Measurements from ENCODE around the gene MARVELD1. TPM values are rescaled to one million over a fixed set of nuclear protein-coding genes. Genes with fewer than 3 reads are reported as not detected.
"Not testable (repeated sequence)": the region's sequence is repeated elsewhere in the genome, so short reads cannot be mapped to it uniquely, and the experiment has no call there.

MARVELD1 gene
- total and polyA plus RNA-seq, 4 donors, result 15.7 to 57.9 (median 24.1) TPM

DNA sequence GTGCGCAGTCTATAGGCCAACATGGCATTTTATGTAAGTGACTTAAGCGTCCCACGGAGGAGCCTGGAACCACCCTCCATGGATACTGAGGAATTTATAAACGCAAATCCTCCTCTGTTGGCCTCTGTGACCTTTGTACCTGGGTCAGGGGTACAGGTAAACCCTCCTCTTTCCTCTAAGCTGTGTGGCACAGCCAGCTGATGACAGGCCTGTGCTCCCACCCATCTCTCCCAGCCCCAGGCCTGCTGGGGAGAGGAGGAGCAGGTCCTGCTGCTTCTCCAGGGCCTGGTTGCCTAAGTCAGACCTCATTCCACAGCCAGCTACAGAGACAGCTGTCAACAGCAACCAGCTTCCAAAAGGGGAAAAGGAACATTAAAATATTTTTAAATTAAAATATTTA is 31.5 kb upstream of the MARVELD1 start:
- DNase-seq (no peak), ATAC-seq (ENCODE audit: insufficient read depth, low FRiP score) (no peak)
- no peak overlapping the region for H3K27ac ChIP-seq (ENCODE audit: low read depth in 1 of 2, low read length in 1 of 2)
- H3K4me1 ChIP-seq (ENCODE audit: control insufficient read depth in 5 of 5, insufficient read depth in 5 of 5, low read length in 5 of 5), result peaks cover 0 to 27% (median 7%) of the 10 kb centered on the region in 5 donors
- WGBS, 2 donors, result 90 to 95% methylated on average over 4 of the region's 4 CpGs
- H3K9me3 ChIP-seq (ENCODE audit: control insufficient read depth in 4 of 4, insufficient read depth in 3 of 4, low read length in 3 of 4), result peaks cover 0 to 1% (median 0%) of the 10 kb centered on the region in 4 donors
- no peak overlapping the region for H3K4me3 ChIP-seq
- peaks cover 5 to 21% (median 7%) of the 10 kb centered on the region in 4 donors for H3K36me3 ChIP-seq (ENCODE audit: control insufficient read depth in 4 of 4, insufficient read depth in 4 of 4, low read length in 4 of 4)
- no peak overlapping the region for H3K9ac ChIP-seq (ENCODE audit: insufficient read depth in 1 of 2, low read length in 2 of 2)
- no peaks in the 10 kb centered on the region for H3K27me3 ChIP-seq (ENCODE audit: control insufficient read depth in 3 of 3, insufficient read depth in 3 of 3, low read length in 2 of 3)
- TF ChIP-seq, protein P1, sequence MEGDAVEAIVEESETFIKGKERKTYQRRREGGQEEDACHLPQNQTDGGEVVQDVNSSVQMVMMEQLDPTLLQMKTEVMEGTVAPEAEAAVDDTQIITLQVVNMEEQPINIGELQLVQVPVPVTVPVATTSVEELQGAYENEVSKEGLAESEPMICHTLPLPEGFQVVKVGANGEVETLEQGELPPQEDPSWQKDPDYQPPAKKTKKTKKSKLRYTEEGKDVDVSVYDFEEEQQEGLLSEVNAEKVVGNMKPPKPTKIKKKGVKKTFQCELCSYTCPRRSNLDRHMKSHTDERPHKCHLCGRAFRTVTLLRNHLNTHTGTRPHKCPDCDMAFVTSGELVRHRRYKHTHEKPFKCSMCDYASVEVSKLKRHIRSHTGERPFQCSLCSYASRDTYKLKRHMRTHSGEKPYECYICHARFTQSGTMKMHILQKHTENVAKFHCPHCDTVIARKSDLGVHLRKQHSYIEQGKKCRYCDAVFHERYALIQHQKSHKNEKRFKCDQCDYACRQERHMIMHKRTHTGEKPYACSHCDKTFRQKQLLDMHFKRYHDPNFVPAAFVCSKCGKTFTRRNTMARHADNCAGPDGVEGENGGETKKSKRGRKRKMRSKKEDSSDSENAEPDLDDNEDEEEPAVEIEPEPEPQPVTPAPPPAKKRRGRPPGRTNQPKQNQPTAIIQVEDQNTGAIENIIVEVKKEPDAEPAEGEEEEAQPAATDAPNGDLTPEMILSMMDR (IDR thresholded peaks at IDR 0.05; ENCODE audit: control extremely low read depth, extremely low read depth), result no peak

DNA sequence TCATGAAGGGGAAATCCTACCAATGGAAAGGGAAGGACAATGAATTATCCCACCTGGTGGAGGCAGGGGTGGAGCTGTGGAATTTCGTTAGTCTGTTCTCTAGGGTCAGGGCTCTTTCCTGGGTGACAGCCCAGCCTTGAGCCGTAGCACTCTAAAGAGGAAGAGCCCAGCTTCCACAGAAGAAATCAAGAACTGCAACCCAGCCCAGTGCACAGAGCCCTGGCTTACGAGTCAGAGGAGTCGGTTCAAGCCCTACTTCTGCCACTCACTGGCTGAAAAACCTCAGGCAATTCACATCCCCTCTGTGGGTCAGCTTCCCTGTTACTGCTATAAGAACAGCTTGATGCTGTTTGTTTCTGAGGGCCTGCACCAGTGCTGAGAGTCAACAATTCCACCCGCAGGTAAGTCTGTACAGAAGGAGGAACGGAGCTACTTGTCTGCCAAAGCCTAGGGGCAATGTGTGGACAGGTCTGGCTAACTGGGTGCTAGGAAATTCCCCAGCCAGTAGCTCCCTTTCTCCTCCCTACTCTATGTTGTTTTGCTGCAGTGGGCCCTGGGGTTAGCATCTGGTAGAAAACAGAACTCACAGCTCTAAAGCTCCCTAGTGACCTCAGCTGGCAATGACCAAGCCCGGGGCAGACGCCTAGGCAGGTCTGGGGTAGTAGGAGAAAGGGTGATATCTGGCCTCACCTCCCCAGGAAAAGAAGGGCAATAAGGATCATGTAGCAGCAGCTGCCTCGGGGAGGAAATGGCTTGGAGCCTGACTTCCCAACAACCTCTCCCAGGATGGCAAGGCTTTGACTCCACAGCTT is 29.8 kb upstream of the MARVELD1 start:
- ATAC-seq (ENCODE audit: insufficient read depth, low FRiP score) (no peak), DNase-seq (no peak)
- Histone ChIP-seq H3K9ac (ENCODE audit: insufficient read depth in 1 of 2, low read length in 2 of 2) (no peak overlapping the region), H3K27ac (ENCODE audit: low read depth in 1 of 2, low read length in 1 of 2) (peak overlapping the region in 1 of 2 donors; percentile 81), H3K4me1 (ENCODE audit: control insufficient read depth in 5 of 5, insufficient read depth in 5 of 5, low read length in 5 of 5) (peaks cover 0 to 40% (median 14%) of the 10 kb centered on the region in 5 donors), H3K36me3 (ENCODE audit: control insufficient read depth in 4 of 4, insufficient read depth in 4 of 4, low read length in 4 of 4) (peaks cover 0 to 9% (median 0%) of the 10 kb centered on the region in 4 donors), H3K9me3 (ENCODE audit: control insufficient read depth in 4 of 4, insufficient read depth in 3 of 4, low read length in 3 of 4) (peaks cover 0 to 1% (median 0%) of the 10 kb centered on the region in 4 donors), H3K27me3 (ENCODE audit: control insufficient read depth in 3 of 3, insufficient read depth in 3 of 3, low read length in 2 of 3) (no peaks in the 10 kb centered on the region), H3K4me3 (peak overlapping the region; percentile 11)
- 41 to 54% methylated on average over 9 of the region's 9 CpGs for WGBS, 2 donors
- TF ChIP-seq, protein P1 (IDR thresholded peaks at IDR 0.05; ENCODE audit: control extremely low read depth, extremely low read depth), result no peak

DNA sequence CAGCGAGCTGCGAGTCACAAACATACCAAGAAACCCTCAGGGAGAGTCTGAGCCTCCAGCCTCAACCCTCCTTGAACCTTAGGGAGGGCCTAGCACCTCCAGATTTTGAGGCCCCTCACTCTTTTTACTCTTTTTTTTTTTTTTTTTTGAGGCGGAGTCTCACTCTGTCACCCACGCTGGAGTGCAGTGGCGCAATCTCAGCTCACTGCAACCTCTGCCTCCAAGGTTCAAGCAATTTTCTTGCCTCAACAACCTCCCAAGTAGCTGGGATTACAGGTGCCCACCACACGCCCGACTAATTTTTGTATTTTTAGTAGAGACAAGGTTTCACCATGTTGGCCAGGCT is 29.2 kb upstream of the MARVELD1 start:
- Histone ChIP-seq H3K27ac (ENCODE audit: low read depth in 1 of 2, low read length in 1 of 2) (peak overlapping the region in 1 of 2 donors; percentile 81), H3K4me1 (ENCODE audit: control insufficient read depth in 5 of 5, insufficient read depth in 5 of 5, low read length in 5 of 5) (peaks cover 0 to 41% (median 16%) of the 10 kb centered on the region in 5 donors)
- not testable (repeated sequence) for ATAC-seq (ENCODE audit: insufficient read depth, low FRiP score); H3K27me3 ChIP-seq (ENCODE audit: control insufficient read depth in 3 of 3, insufficient read depth in 3 of 3, low read length in 2 of 3); DNase-seq; H3K9ac ChIP-seq (ENCODE audit: insufficient read depth in 1 of 2, low read length in 2 of 2); H3K4me3 ChIP-seq; H3K36me3 ChIP-seq (ENCODE audit: control insufficient read depth in 4 of 4, insufficient read depth in 4 of 4, low read length in 4 of 4); H3K9me3 ChIP-seq (ENCODE audit: control insufficient read depth in 4 of 4, insufficient read depth in 3 of 4, low read length in 3 of 4)
- WGBS, 2 donors, result 69 to 71% methylated on average over 7 of the region's 7 CpGs

DNA sequence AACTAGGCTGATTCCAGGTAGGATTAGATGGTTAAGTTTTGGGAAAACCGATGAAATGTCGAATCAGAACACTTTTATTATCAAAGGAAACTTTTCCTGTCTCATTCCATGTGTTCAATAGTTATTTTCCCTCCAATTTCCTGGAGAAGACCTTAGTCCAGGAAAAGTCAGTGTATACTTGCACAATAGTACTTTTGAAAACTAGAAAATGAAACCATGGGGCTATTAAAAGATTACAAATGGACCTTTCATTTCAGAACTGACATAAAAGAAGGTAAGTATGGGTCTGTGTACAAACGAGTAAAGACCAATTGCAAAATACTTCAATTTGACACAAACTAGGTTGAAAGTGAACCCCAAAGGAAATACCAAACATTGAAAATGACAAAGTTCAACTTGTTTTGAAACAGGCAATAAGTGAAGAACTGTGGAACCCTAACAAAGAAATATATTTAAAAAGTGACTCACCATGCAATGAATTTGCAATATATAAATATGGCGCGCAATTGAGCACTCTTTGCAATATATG is 28.6 kb upstream of the MARVELD1 start:
- 63 to 67% methylated on average over 5 of the region's 5 CpGs for WGBS, 2 donors
- ATAC-seq (ENCODE audit: insufficient read depth, low FRiP score), result no peak
- no peak overlapping the region for H3K9ac ChIP-seq (ENCODE audit: insufficient read depth in 1 of 2, low read length in 2 of 2)
- DNase-seq, result peak in 1 of 3 donors; percentile 13
- TF ChIP-seq, protein P1 (IDR thresholded peaks at IDR 0.05; ENCODE audit: control extremely low read depth, extremely low read depth), result no peak
- H3K9me3 ChIP-seq (ENCODE audit: control insufficient read depth in 4 of 4, insufficient read depth in 3 of 4, low read length in 3 of 4), result peaks cover 0 to 1% (median 0%) of the 10 kb centered on the region in 4 donors
- H3K4me3 ChIP-seq, result no peak overlapping the region
- peaks cover 0 to 4% (median 0%) of the 10 kb centered on the region in 4 donors for H3K36me3 ChIP-seq (ENCODE audit: control insufficient read depth in 4 of 4, insufficient read depth in 4 of 4, low read length in 4 of 4)
- no peaks in the 10 kb centered on the region for H3K27me3 ChIP-seq (ENCODE audit: control insufficient read depth in 3 of 3, insufficient read depth in 3 of 3, low read length in 2 of 3)
- peak overlapping the region in 1 of 2 donors; percentile 78 for H3K27ac ChIP-seq (ENCODE audit: low read depth in 1 of 2, low read length in 1 of 2)
- H3K4me1 ChIP-seq (ENCODE audit: control insufficient read depth in 5 of 5, insufficient read depth in 5 of 5, low read length in 5 of 5), result peaks cover 0 to 41% (median 19%) of the 10 kb centered on the region in 5 donors
